ENCODE measurements around the gene EFS.

The EFS gene

GRCh38 chr14:23378612-23379220 lies 13.7 kb upstream of the EFS start:
- no peak for DNase-seq (ENCODE audit: low read depth)
- no peak overlapping the region for H3K4me3 ChIP-seq (ENCODE audit: low read depth, low read length)
- no peak for TF ChIP-seq MYC (IDR thresholded peaks at IDR 0.05; ENCODE audit: low read depth, low read length)
- TF ChIP-seq MAX (IDR thresholded peaks at IDR 0.05; ENCODE audit: low read depth, low read length), result no peak
- no peak for TF ChIP-seq POLR2A (IDR thresholded peaks at IDR 0.05; ENCODE audit: extremely low read depth, insufficient read length)
- no peak for TF ChIP-seq CTCF (IDR thresholded peaks at IDR 0.05; ENCODE audit: low read depth, low read length)

GRCh38 chr14:23377573-23378563 lies 12.9 kb upstream of the EFS start:
- no peak for DNase-seq (ENCODE audit: low read depth)
- TF ChIP-seq POLR2A (IDR thresholded peaks at IDR 0.05; ENCODE audit: extremely low read depth, insufficient read length) (no peak), CTCF (IDR thresholded peaks at IDR 0.05; ENCODE audit: low read depth, low read length) (no peak), MAX (IDR thresholded peaks at IDR 0.05; ENCODE audit: low read depth, low read length) (no peak), MYC (IDR thresholded peaks at IDR 0.05; ENCODE audit: low read depth, low read length) (no peak)
- H3K4me3 ChIP-seq (ENCODE audit: low read depth, low read length), result no peak overlapping the region

GRCh38 chr14:23377198-23377550 lies 12.2 kb upstream of the EFS start:
- H3K4me3 ChIP-seq (ENCODE audit: low read depth, low read length), result no peak overlapping the region
- no peak for DNase-seq (ENCODE audit: low read depth)
- TF ChIP-seq CTCF (IDR thresholded peaks at IDR 0.05; ENCODE audit: low read depth, low read length) (no peak), MYC (IDR thresholded peaks at IDR 0.05; ENCODE audit: low read depth, low read length) (no peak), MAX (IDR thresholded peaks at IDR 0.05; ENCODE audit: low read depth, low read length) (no peak)

GRCh38 chr14:23376482-23377197 lies 11.7 kb upstream of the EFS start, which contains the start of gene CMTM5:
Gene CMTM5, plus strand, starts transcription at chr14:23377046. Its CDS starts 206 bp downstream, at chr14:23377252.
- peak; percentile 14 for DNase-seq (ENCODE audit: low read depth)
- TF ChIP-seq POLR2A (IDR thresholded peaks at IDR 0.05; ENCODE audit: extremely low read depth, insufficient read length), result no peak
- no peak for TF ChIP-seq MAX (IDR thresholded peaks at IDR 0.05; ENCODE audit: low read depth, low read length)
- no peak for TF ChIP-seq MYC (IDR thresholded peaks at IDR 0.05; ENCODE audit: low read depth, low read length)
- TF ChIP-seq CTCF (IDR thresholded peaks at IDR 0.05; ENCODE audit: low read depth, low read length), result no peak
- H3K4me3 ChIP-seq (ENCODE audit: low read depth, low read length), result no peak within 1 kb of the TSS

GRCh38 chr14:23375527-23376251 lies 10.7 kb upstream of the EFS start:
- DNase-seq (ENCODE audit: low read depth), result no peak
- no peak overlapping the region for H3K4me3 ChIP-seq (ENCODE audit: low read depth, low read length)
- TF ChIP-seq POLR2A (IDR thresholded peaks at IDR 0.05; ENCODE audit: extremely low read depth, insufficient read length) (no peak), MYC (IDR thresholded peaks at IDR 0.05; ENCODE audit: low read depth, low read length) (no peak), CTCF (IDR thresholded peaks at IDR 0.05; ENCODE audit: low read depth, low read length) (no peak), MAX (IDR thresholded peaks at IDR 0.05; ENCODE audit: low read depth, low read length) (no peak)
